GM12878 (cell line): Measurements from ENCODE around the gene OPN1SW.

Experiments
- KAT2A ChIP-seq: conservative IDR thresholded peaks from 2 replicates; pipeline ENCODE4 v1.6.1; 2011; ENCODE audit warnings: low read depth, low read length; ENCODE audit not compliant: control insufficient read depth
- ZBTB11 ChIP-seq: fragments of 450-650 bp; formaldehyde crosslinking; IDR thresholded peaks from 2 replicates; pipeline ENCODE4 v1.5.0; 2022; ENCODE audit warnings: mild to moderate bottlenecking, missing genetic modification characterization
- ZNF274 ChIP-seq: IDR thresholded peaks from one replicate; pipeline ENCODE4 v1.8.0; 2011; ENCODE audit not compliant: insufficient read length, insufficient read depth

GRCh38 chr7:128741491-128741890, 34.1 kb downstream of the OPN1SW start:
- TF ChIP-seq ZNF274 (no peak), ZBTB11 (CRISPR knock-in tag) (no peak), KAT2A (no peak)
